Stimulated activated naive CD8-positive, alpha-beta T cell treated with anti-CD3 and anti-CD28 coated beads, Interleukin-15, Interleukin-2, amounts not matched to agents 100 U/mL and 50 U/mL, for 24 hours (primary cell): ENCODE results near the gene FANCL.
"Not testable (repeated sequence)": the region's sequence is repeated elsewhere in the genome, so short reads cannot be mapped to it uniquely, and the experiment has no call there.

Experiments
- ATAC-seq: fragments of 150-1000 bp; cut with Tn5 transposase; one replicate; pipeline ENCODE4 v1.10.0; 2021
- DNase-seq: peaks from one replicate; pipeline ENCODE4 v3.0.0; 2021

FANCL gene

DNA sequence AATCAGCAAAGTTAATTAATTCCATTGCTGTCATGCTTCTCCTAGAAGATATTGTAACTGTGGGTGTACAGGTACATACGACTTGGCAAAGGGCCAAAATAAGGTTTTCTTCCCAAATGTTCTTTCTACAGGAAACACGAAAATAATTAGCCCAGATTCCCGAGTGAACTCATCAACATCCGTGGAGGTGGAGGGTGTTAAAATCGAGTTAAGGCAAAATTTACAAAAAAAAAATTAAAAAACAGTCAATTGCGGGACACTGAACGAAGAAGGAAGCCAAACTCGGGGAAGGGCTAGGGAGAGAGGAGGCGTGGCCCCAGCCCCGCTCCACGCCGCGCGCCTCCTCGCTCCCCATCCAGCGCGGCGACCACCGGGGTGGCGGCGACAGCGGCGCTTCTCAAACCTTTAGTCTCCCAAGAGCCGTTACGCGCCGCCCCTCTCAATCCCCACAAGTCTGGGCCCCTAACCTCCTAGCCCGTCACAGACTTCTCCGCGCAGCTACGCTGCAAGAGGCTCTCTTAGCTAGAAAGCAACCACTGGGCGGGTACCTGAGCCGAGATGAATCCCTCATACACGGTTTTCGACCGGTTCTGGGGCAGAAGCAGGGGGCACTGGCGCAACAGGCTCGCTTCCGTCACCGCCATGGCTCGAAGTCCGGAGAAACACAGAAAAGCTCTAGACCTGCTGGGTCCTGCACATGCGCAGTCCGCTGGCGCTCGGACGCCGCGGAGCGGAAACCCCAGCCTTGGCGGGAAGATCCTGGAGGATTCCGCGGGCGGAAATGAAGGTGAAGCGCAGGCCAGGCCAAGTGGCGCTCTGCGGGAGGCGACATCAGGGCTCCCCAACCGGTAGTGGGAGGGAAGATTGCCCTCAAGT, at the start of gene FANCL:
Gene FANCL (minus strand): TSS at position 656 of the 876 bp plus-strand sequence. CDS start 12 bp downstream, at position 644.
- peak; percentile 87 for ATAC-seq
- DNase-seq = peak; percentile 89

DNA sequence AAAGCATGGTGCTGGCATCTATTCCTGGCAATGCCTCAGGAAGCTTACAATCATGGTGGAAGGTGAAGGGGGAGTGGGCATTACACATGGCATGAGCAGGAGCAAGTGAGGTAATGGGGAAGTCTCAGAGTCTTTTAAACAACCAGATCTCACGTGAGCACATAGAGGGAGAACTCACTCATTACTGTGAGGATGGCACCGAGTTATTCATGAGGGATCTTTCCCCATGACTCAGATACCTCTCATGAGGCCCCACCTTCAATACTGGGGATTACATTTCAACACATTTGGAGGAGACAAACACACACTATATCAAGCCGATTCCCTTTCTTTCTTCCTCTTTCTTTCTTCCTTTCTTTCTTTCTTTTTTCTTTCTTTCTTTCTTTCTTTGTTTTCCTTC, 47.9 kb upstream of the FANCL start:
- ATAC-seq (no peak), DNase-seq (no peak)

DNA sequence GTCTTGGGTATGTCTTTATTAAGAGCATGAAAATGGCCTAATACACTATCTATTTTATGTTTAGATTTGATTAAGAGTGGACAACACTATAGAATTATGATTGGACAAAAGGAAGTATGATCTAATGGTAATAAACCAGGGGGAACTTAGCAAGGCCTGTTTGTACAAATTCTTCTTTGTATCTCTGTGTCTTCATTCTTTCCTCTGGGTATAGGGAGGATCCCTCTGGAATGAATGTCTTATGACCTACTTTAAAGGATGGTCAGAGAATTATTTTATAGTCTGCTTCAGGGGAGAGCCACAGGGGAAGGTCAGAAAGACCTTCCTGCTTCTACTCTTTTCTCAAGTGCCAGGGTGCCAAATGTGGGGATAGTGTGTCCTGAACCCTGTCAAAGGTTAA, 42.8 kb upstream of the FANCL start:
- DNase-seq (no peak), ATAC-seq (no peak)

DNA sequence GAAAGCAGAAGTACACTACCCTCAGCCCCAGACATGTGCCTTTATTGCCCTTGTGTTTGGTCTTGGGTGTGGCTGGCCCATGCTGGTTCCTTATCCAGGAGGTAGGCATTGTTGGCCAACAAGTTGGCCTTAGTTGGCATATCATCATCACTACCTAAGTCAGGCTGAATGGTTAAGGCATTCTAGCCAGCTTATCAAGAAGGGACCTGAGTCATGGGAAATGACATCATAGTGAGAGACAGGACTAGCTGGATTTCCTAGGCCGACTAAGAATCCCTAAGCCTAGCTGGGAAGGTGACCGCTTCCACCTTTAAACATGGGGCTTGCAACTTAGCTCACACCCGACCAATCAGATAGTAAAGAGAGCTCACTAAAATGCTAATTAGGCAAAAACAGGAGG, 34.0 kb upstream of the FANCL start:
- DNase-seq, ATAC-seq: not testable (repeated sequence)

DNA sequence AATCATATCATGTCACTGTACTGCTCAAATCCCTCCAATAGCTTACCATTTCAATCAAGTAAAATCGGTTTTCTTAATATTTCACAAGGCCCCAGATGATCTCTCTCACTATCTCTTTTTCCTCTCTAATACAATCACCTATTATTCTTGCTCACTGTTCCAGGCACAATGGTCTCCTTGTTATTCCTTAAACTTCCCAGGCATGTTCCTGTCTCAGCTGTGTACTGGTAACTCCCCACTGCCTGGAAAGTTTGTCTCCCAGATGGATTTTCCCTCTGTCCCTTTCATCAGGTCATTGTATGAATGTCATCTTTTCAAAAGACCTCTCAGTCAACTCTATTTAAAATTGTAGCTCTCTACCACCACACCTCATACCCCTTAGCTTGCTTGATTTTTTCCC, 30.7 kb upstream of the FANCL start:
- no peak for DNase-seq

DNA sequence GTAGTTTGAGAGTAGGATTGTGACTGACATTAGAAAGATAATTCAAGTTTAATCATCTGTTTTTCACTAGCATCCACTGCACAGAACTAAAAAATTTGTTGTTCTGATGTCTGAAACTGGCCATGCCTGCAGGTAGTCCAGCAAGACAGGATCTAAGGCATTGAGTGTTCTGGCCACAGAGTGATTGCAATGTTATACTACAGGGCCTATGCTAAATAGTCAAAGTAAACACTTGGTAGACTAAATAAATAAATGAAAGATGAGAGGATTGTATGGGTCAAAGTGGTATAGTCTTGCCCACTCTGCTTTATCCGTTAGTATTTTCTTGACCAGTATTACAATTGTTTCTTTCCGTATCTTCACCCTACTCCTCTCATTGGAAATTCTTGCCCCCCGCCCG, 27.6 kb upstream of the FANCL start:
- no peak for DNase-seq

More for the DNA sequence above, 30.7 kb upstream of the FANCL start:
- ATAC-seq = no peak

DNA sequence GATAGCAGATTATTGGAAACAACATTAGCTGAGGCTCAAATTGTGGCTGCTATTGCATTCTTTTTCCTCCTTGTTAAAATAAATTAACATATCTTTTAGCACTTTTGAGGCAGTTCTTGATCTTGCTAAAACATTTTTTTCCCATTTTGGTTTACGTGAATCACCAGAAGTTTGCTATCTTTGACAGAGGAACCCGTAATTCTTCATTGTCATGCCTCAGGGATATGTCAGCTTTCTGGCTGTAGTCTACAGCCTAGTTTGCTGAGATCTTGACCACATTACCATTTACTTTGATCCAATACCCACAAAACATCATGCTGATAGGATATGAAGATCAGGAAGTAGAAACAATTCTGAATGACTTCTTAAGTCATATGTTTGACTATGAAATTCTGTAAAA, 25.1 kb upstream of the FANCL start:
- no peak for DNase-seq
- ATAC-seq = no peak

More for the DNA sequence above, 27.6 kb upstream of the FANCL start:
- ATAC-seq = no peak

DNA sequence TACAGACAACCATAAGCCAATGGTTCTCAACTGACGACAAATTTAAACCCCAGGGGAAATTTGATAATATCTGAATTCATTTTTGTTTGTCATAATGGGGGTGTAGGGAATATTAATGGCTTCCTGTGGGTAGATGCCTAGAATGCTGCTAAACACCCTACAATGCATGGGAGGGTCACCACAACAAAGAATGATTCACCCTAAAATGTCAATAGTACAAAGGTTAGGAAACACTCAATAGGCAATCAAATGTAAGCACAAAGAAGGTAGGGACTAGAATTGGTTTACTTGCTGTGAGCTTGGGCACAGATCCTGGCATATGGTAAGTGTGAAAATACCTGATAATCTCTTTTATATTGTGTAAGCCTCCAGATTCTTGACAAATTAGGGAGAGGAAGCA, 20.1 kb upstream of the FANCL start:
- ATAC-seq (no peak), DNase-seq (no peak)

DNA sequence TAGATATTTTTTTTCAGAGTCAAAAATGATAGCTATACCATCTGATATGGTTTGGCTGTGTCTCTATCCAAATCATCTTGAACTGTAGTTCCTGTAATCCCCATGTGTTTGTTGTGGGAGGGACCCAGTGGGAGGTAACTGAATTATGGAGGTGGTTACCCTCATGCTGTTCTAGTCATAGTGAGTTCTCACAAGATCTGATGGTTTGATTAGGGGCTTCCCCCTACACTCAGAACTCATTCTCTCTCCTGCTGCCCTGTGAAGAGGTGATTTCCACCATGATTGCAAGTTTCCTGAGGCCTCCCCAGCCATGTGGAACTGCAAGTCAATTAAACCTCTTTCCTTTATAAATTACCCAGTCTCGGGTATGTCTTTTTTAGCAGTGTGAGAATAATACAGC, 17.3 kb upstream of the FANCL start:
- ATAC-seq (peak; percentile 88), DNase-seq (peak; percentile 13)

DNA sequence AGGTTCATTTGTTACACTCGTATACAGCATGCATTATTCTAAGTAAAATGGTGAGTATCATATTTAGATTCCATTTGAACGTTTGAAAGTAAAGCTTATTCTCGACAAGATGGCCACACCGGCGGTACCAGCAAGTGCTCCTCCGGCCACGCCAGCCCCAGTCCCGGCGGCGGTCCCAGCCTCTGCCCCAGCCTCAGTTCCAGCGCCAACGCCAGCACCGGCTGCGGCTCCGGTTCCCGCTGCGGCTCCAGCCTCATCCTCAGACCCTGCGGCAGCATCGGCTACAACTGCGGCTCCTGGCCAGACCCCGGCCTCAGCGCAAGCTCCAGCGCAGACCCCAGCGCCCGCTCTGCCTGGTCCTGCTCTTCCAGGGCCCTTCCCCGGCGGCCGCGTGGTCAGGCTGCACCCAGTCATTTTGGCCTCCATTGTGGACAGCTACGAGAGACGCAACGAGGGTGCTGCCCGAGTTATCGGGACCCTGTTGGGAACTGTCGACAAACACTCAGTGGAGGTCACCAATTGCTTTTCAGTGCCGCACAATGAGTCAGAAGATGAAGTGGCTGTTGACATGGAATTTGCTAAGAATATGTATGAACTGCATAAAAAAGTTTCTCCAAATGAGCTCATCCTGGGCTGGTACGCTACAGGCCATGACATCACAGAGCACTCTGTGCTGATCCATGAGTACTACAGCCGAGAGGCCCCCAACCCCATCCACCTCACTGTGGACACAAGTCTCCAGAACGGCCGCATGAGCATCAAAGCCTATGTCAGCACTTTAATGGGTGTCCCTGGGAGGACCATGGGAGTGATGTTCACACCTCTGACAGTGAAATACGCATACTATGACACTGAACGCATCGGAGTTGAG, 10.4 kb upstream of the FANCL start:
- not testable (repeated sequence) for ATAC-seq, DNase-seq

DNA sequence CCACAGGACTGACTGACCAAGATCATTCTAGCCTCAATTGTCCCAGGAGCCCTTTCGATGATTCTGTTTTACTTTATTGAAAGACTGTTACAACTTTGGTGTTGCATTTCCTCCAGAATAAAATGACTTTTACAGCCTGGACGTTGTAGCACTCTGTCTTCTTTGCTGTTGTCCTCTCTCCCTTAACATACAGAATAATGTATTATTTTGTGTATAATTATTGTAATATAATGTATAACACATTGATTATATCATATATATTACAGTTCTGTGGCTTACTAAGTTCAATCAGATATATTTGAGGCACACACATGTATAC, 380 bp upstream of the FANCL start:
- ATAC-seq = no peak
- DNase-seq = no peak

DNA sequence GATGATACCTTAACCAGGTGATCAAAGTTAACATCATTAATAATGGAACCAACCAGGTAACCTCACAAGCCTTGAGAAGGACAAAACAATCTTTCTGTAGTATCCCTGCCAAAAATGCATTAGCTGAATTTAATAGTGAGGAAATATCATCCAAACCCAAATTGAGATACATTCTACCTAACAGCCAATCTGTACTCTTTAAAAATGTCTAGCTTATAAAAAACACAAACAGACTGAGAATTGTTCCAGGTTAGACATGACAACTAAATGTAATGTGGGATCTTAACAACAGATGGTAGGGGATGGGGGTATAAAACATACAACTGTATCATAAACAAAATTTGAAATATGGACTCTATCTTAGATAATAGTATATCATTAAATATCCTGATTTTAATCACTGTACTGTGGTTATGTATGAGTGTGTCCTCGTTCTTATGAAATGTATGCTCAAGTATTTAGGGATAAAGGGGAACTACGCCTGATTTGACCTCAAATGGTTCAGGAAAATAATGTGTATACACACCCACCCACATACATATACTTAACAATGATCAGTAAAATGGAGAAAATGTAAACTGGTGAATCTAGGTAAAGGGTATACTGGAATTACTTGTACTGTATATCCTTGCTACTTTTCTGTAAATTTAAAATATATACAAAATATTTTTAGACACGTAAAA, 1.7 kb downstream of the FANCL start:
- ATAC-seq = no peak
- DNase-seq = no peak

DNA sequence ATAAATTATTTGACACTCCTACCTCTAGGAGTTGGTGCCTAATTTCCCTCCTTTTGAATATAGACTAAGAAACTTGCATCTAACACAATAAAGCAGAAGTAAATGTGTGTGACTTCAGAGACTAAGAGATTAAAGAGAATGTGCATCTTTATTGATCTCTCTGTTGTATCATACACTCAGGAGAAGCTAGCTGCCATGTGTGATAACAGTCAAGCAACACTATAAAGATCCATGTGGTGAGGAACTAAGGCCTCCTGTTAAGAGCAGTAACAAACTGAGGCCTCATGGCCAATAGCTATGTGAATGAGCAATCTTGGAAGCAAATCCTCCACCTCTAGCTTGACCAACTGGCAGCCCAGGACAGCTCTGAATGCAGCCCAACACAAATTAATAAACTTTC, 3.4 kb downstream of the FANCL start:
- ATAC-seq = no peak
- DNase-seq = no peak

DNA sequence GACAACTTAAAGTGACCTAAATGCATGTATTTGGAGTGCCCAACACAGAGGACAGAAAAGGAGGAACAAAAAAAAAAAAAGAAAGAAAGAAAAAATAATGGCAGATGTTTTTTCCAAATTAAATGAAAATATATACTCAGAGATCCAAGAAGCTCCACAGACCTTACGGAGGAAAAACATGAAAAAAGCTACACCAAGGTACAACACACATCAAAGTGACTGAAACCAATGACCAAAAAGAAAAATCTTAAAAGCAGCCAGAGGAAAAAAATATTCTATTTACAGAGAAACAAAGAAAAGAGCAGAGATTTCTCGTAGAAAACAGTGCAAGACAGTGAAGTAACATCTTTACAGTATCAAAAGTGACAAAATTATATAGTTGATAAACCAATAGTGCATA, 5.1 kb downstream of the FANCL start:
- ATAC-seq = no peak
- DNase-seq = no peak

DNA sequence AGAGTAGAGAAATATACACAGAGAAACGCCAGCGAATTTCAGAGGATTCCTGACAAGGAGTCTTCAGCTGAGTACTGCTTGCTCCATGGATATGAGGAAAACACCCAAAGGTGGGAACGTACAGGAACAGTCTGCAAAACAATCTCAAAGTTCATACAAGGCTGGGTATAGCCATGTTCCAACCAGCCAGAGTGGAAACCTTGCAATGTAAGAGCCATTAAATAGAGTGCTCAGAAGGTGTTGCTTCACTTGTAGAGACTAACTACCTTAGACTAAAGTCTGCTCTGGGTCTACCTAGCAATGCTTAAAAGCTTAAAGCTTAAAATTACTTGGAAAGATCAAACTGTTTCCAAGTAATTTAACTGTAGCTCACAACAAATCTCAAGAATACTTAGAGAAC, 6.0 kb downstream of the FANCL start:
- no peak for ATAC-seq
- no peak for DNase-seq

DNA sequence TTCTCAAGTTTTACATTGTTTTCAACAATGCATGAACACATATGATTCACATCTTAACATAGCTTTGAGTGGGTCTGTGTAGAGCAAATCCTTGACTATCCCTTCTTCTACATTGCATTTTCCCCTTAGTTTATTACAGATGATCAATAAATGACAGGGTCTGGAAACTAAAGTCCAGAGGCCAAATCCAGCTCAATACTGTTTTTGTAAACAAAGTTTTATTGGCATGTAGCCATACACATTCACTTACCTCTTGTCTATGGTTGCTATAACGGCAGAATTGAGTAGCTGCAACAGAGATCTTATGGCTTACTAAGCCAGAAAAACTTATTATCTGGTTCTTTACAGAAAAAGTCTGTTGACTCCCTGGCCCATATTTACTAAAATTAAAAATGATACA, 12.8 kb downstream of the FANCL start:
- DNase-seq (no peak), ATAC-seq (no peak)

DNA sequence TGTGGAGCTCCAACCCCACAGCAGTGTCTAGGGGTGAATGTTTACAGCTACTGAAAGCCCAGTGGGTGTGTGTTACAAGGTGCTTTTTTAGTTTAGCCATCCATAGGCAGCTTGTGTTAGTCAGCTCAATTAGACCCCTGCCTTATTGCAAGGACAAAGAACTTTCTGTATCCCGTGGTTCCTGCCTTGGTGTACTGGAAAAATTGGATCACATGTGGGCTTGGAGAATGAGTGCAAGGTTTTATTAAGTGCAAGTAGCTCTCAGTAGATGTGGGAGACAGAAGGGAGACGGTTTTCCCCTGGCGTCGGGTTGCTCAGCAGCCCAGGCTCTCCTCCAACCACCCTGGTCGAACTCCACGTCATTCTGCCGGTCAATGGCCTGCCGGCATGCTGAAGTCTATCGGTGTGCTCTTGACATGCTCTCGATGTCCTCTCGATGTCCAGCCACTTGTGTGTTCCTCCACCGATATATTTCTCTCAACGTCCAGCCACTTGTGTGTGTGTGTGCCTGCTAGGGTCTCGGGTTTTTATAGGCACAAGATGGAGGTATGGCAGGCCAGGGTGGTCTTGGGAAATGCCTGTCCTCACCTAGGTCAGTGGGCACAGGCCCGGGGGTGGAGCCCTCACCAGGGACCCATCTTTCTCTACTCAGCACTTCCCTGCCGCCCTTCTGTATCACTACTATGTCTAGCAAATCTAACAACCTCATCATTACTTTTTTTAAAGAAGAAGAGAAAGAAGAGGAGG, 13.8 kb downstream of the FANCL start:
- ATAC-seq (no peak), DNase-seq (no peak)

DNA sequence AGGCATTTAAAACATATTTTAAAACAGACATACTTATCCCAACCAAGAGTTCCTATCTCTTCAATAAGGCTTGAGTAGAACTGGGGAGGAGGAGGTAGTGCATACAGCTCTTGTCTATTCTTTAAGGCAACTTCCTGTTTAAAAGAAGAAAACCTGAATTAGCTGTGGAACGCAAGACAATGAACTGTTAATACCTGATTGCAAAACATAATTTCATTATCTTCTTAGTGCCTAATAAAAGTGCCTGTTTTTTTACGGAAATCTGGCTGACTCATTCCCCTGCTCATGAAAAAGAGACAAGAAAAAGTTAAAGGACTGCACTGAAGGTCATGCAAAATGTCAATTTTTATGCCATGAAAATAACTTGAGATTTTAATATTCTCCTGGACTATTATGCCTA, 19.2 kb downstream of the FANCL start:
- ATAC-seq (no peak), DNase-seq (no peak)

DNA sequence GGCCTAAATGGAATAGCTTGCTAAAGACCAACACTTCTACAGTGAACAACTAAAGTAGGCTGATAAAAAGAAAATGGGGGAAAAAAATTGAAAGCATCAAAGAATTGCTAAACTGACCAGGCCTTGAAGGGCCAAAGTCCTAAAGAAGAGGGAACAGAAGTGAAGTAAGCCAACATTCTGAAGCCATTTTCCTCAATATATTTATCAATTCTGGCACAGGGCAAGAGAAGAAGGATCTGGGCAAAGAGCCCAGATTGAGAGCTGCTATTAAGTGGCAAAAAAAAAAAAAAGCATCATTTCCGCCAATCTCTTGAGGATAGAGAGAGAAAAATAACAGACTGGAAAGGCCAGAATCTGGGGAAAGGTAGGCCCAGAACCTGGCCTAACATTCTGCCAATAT, 25.7 kb downstream of the FANCL start:
- no peak for DNase-seq
- ATAC-seq = no peak

DNA sequence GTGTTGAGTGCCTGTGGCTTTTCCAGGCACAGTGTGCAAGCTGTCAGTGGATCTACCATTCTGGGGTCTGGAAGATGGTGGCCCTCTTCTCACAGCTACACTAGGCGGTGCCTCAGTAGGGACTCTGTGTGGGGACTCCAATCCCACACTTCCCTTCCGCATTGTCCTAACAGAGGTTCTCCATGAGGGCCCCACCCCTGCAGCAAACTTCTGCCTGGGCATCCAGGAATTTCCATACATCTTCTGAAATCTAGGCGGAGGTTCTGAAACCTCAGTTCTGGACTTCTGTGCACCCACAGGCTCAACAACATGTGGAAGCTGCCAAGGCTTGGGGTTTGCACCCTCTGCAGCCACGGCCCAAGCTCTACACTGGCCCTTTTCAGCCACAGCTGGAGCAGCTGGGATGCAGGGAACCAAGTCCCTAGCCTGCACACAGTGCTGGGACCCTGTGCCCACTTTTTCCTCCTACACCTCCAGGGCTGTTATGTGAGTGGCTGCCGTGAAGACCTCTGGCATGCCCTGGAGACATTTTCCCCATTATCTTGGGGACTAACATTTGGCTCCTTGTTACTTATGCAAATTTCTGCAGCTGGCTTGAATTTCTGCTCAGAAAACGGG, 30.1 kb downstream of the FANCL start:
- not testable (repeated sequence) for ATAC-seq, DNase-seq

DNA sequence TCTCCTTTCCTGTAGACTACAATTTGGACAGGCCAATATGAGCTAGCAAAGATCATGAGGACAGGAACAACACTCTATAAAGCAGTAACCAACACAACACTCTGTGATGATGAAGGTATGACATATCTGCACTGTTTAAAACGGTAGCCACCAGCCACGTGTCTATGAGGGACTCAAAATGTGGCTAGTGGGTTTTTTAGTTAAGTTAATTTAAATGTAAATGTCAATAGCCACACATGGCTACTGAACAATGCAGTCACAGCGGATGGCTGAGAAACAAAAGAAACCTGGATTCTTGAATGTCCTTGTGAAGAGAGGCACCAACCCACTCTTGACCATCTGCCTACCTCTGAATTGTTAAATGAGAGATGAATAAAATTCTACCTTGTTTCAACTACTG, 33.9 kb downstream of the FANCL start:
- ATAC-seq (no peak), DNase-seq (no peak)

DNA sequence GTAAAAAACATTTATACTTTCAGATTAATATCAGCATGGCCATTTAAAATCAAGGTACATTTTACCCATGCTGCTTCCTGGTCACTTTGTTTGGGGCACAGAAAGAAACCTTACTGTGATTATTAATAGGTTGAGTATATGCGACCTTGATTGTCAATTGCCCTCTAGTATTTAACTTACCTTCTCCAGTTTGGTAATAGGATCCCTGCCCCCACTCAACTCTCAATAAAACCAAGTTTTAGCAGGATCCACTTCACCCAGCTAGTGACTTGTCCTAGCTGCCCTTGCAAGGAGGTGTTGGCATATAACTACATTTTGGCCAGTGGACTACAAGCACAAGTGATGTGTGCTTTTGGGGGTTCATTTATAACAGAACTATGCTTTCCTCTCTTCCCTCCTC, 34.3 kb downstream of the FANCL start:
- DNase-seq = no peak
- ATAC-seq = no peak
